T1000 (cell line): ENCODE data around the gene ZBTB48.
A peak's percentile ranks its signal among the peaks of the same experiment; 100 is the strongest.

Experiments used
- DNase-seq: peaks from one replicate; lab custom pipeline; 2025; ENCODE audit warnings: mixed read lengths; lab: John Stamatoyannopoulos, UW

ZBTB48 gene

GRCh38 chr1:6612641-6613360, 33.0 kb downstream of the ZBTB48 start:
- no peak for DNase-seq

GRCh38 chr1:6613361-6614018, 33.7 kb downstream of the ZBTB48 start, which contains the start of gene PHF13:
Gene PHF13 (plus strand): TSS chr1:6613731. CDS start chr1:6614067, 336 bp downstream.
- peak; percentile 99 for DNase-seq

GRCh38 chr1:6614019-6614928, 34.5 kb downstream of the ZBTB48 start:
- no peak for DNase-seq

GRCh38 chr1:6614929-6615785, 35.4 kb downstream of the ZBTB48 start:
- no peak for DNase-seq

GRCh38 chr1:6619045-6619444, 39.3 kb downstream of the ZBTB48 start:
- DNase-seq, result no peak

GRCh38 chr1:6621429-6622391, 41.9 kb downstream of the ZBTB48 start:
- DNase-seq, result no peak

GRCh38 chr1:6622396-6623152, 42.8 kb downstream of the ZBTB48 start:
- no peak for DNase-seq

- no peak for DNase-seq
Observed at GRCh38 chr1:6623269-6623965, 43.6 kb downstream of the ZBTB48 start.

GRCh38 chr1:6624710-6625583, 45.2 kb downstream of the ZBTB48 start, which contains the start of gene THAP3:
Gene THAP3 (plus strand): TSS chr1:6624868. CDS start chr1:6625219, 351 bp downstream.
- peak; percentile 73 for DNase-seq

- no peak for DNase-seq
Observed at GRCh38 chr1:6625584-6626149, 45.9 kb downstream of the ZBTB48 start.

GRCh38 chr1:6627031-6627430, 47.2 kb downstream of the ZBTB48 start:
- DNase-seq, result no peak

- no peak for DNase-seq
Observed at GRCh38 chr1:6627841-6628545, 48.2 kb downstream of the ZBTB48 start.

GRCh38 chr1:6628971-6629479, 49.2 kb downstream of the ZBTB48 start:
- DNase-seq, result no peak

GRCh38 chr1:6630027-6630426, 50.2 kb downstream of the ZBTB48 start:
- no peak for DNase-seq

GRCh38 chr1:6631058-6631457, 51.3 kb downstream of the ZBTB48 start:
- no peak for DNase-seq
